Tibial nerve (tissue), 4 donors: ENCODE results near the gene C2orf76. TPM values are rescaled to one million over a fixed set of nuclear protein-coding genes. Genes with fewer than 3 reads are reported as not detected.

ENCODE experiments used
- DNase-seq, 2 donors: peaks; one replicate each; pipeline ENCODE4 v3.0.0-alpha.2; 2019; ENCODE audit warnings: low spot score in 2 of 2
- H3K27ac ChIP-seq, 4 donors: fragments of 200-600 bp; sonication (generic) in 3 of 4; one replicate each; pipeline ENCODE4 v1.5.1; 2017 to 2019; ENCODE audit warnings: mild to moderate bottlenecking in 1 of 4
- H3K27me3 ChIP-seq, 2 donors: fragments of 200-600 bp; sonication (generic) in 1 of 2; one replicate each; pipeline versions ENCODE4 v1.5.1 to v1.6.0; 2017 to 2019
- H3K36me3 ChIP-seq, 3 donors: fragments of 200-600 bp; sonication (generic); one replicate each; pipeline ENCODE4 v1.5.1; 2018 to 2019
- H3K4me1 ChIP-seq, 4 donors: fragments of 200-600 bp; sonication (generic) in 3 of 4; one replicate each; pipeline ENCODE4 v1.5.1; 2017 to 2019
- H3K4me3 ChIP-seq, 4 donors: fragments of 200-600 bp; sonication (generic) in 3 of 4; one replicate each; pipeline ENCODE4 v1.5.1; 2017 to 2019; ENCODE audit warnings: mild to moderate bottlenecking in 1 of 4, moderate library complexity in 1 of 4
- H3K9me3 ChIP-seq, 4 donors: fragments of 200-600 bp; sonication (generic) in 3 of 4; one replicate each; pipeline ENCODE4 v1.5.1; 2017 to 2019
- EP300 ChIP-seq, 2 donors: sonication (generic); formaldehyde crosslinking; IDR thresholded peaks; one replicate each; pipeline ENCODE4 v1.6.1; 2017; ENCODE audit warnings: antibody characterized with exemption in 2 of 2, mild to moderate bottlenecking in 1 of 2
- POLR2A ChIP-seq, 2 donors: fragments of 450-650 bp; IDR thresholded peaks; one replicate each; pipeline ENCODE4 v1.6.1; 2017; ENCODE audit warnings: antibody characterized with exemption in 2 of 2, mild to moderate bottlenecking in 2 of 2, moderate library complexity in 2 of 2
- WGBS, 2 donors: methylation state at CpG; one replicate each; pipeline ENCODE4 v1.1.5; 2018; 5-methylcytosine and 5-hydroxymethylcytosine counted together
- total RNA-seq, 4 donors: library from RNA; depleted of rRNA; stranded (reverse); fragments of >200 nt; gene quantifications; one replicate each; pipeline ENCODE4 v1.1.0, GENCODE V29; 2016
- TF ChIP-seq, protein P1 (sequence below), 5 experiments: fragments of 200-600 bp in 3 of 5; fragments of 450-650 bp in 2 of 5; sonication (generic) in 3 of 5; IDR thresholded peaks; one replicate each; pipeline ENCODE4 v1.5.1; 2016 to 2019; ENCODE audit warnings: antibody characterized with exemption in 5 of 5, mild to moderate bottlenecking in 3 of 5, moderate library complexity in 2 of 5

C2orf76 gene
- total RNA-seq, 4 donors from 2014 or later = 1.4 to 14.2 (median 9.4) TPM

DNA sequence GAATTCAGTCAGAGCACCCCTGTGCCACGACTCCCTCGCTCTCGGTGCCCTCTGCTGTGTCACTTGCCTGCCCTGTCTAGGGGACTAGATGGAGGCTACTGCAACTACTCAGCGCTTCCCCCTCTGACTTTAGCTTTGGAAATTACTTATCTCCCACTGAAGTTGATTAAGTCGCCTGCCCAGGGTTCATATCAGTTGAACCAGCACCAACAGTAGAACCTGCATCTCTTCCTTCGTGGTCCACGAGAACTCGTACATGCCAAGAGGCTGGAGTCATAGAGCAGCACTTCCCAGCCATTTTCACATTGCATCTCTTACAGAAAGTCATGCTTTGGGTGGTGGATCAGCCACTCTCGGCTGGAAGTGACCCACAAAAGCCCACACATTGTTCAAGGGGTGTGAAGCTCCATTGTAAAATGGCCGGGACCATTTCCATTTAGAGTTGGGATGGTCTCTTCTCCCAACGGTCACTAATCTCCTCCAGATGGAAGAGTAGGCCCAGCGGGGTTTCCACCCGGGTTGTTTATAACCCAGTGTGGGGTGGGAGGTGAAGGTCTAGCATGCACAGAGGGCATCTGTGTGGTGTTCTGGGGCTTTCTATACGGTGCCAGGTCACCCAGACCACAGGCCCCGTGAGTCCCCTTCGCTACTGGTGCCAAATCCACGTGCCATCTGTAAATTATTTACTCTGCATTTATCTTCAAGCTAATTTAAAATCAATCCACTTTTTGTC lies 105.0 kb downstream of the C2orf76 start:
- 76 to 82% methylated on average over 17 of the region's 17 CpGs for WGBS, 2 donors
- H3K9me3 ChIP-seq = no peaks in the 10 kb centered on the region

DNA sequence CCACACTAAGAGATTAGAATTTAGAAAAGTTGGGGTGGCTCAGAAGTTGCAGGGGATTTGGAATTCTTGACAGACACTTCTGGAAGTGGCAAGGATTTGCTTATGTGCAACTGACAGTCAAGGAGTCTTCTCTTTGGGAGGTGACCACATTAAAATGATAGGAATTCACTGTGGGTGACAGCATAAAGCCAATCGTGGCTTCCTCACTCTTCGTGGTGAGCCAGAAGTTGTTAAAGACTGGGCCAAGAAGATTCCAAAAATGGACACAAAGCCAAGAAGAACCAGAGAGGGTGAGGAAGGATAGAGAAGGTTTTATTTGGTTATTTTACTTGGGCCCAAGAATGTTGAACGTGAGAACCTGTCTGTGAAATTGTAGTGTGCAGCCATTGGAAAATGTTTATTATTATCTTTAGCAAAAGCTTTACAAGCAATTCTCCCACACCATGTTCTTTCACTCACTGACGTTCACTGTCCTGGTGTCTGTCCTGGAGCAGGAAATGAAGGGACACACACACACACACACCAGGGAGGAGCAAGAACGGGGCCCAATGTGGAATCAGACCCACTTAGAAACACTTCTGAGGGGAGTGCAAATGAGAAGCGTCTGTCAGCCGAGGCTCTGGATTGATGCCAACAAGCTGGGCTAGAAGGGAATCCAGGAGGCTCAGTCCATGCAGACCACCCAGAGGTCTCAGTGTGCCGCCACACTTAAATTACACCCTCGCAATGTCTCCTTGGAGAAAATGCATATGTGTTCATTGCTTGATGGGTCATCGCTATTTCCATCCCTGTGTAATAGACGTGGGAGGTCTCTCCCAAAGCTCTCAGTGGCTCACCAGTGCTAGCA lies 105.8 kb downstream of the C2orf76 start:
- Histone ChIP-seq H3K36me3 (peaks cover 0 to 6% (median 0%) of the 10 kb centered on the region in 3 donors), H3K27ac (no peak overlapping the region), H3K4me3 (no peak overlapping the region), H3K9me3 (no peaks in the 10 kb centered on the region), H3K4me1 (peaks cover 0 to 17% (median 6%) of the 10 kb centered on the region in 4 donors), H3K27me3 (no peaks in the 10 kb centered on the region)
- 64 to 69% methylated on average over 11 of the region's 11 CpGs for WGBS, 2 donors
- DNase-seq = no peak
- TF ChIP-seq POLR2A (IDR thresholded peaks at IDR 0.05) (no peak), EP300 (IDR thresholded peaks at IDR 0.05) (no peak)

More for the DNA sequence above, 105.0 kb downstream of the C2orf76 start:
- peaks cover 0 to 10% (median 4%) of the 10 kb centered on the region in 4 donors for H3K4me1 ChIP-seq
- no peak for DNase-seq
- H3K27ac ChIP-seq = no peak overlapping the region
- no peaks in the 10 kb centered on the region for H3K27me3 ChIP-seq
- H3K36me3 ChIP-seq = peaks cover 0 to 6% (median 0%) of the 10 kb centered on the region in 3 donors
- H3K4me3 ChIP-seq = no peak overlapping the region
- TF ChIP-seq, protein P1, sequence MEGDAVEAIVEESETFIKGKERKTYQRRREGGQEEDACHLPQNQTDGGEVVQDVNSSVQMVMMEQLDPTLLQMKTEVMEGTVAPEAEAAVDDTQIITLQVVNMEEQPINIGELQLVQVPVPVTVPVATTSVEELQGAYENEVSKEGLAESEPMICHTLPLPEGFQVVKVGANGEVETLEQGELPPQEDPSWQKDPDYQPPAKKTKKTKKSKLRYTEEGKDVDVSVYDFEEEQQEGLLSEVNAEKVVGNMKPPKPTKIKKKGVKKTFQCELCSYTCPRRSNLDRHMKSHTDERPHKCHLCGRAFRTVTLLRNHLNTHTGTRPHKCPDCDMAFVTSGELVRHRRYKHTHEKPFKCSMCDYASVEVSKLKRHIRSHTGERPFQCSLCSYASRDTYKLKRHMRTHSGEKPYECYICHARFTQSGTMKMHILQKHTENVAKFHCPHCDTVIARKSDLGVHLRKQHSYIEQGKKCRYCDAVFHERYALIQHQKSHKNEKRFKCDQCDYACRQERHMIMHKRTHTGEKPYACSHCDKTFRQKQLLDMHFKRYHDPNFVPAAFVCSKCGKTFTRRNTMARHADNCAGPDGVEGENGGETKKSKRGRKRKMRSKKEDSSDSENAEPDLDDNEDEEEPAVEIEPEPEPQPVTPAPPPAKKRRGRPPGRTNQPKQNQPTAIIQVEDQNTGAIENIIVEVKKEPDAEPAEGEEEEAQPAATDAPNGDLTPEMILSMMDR (IDR thresholded peaks at IDR 0.05) = no peak
- TF ChIP-seq EP300 (IDR thresholded peaks at IDR 0.05) (no peak), POLR2A (IDR thresholded peaks at IDR 0.05) (no peak)

DNA sequence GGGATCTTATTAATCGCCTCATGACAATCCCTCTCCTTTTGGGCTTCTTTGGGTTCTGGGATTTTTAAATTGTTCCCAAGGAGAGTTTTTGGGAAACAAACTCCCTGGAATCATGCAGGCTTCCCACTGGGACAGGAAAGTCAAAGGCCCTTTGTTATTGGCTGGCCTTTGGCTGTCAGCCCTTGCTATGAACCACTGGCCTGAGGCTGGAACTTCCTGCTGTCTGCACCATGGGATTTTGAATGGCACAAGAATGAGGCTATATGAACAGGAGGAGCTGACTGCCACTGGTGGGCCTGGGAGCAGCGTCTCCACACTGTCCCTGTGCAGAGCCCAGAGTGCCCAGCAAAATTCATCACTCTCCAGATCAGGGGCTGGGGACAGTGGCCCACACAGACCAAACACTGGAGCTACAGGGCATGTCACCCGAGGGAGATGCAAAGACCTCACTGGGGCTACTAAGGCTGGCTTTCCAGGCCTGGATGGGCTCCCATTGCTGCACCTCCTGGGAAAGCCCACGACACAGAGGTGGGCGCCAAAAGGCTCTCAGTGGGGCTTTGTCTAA lies 107.3 kb downstream of the C2orf76 start:
- no peak for DNase-seq
- 58 to 72% methylated on average over 3 to 5 of the region's 5 CpGs for WGBS, 2 donors
- no peaks in the 10 kb centered on the region for H3K9me3 ChIP-seq
- peaks cover 0 to 6% (median 0%) of the 10 kb centered on the region in 3 donors for H3K36me3 ChIP-seq
- no peak overlapping the region for H3K4me3 ChIP-seq
- no peaks in the 10 kb centered on the region for H3K27me3 ChIP-seq
- H3K4me1 ChIP-seq = peaks cover 0 to 21% (median 6%) of the 10 kb centered on the region in 4 donors
- no peak for TF ChIP-seq EP300 (IDR thresholded peaks at IDR 0.05)
- TF ChIP-seq, protein P1 (IDR thresholded peaks at IDR 0.05) = no peak
- no peak for TF ChIP-seq POLR2A (IDR thresholded peaks at IDR 0.05)
- peak overlapping the region in 2 of 4 donors; percentile 3 to 43 for H3K27ac ChIP-seq

DNA sequence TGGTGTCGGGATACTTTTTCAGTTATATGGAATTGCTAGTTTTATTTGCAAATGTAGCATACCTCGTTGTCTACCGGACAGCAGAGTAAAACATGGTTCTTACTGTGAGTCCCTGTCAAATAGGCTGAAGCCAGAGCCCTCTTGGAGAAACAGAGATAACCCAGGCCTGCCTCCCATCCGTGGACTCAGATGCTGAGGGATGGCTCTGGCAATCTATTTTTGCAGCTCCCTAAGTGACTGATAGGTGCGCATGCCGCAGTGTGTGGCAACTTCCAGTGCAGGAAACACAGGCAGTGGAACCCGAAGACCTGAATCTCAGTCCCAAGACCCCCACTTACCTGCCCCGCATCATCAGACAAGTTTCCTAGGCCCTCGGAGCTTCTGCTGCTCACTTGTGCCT lies 109.4 kb downstream of the C2orf76 start:
- Histone ChIP-seq H3K27me3 (no peaks in the 10 kb centered on the region), H3K27ac (no peak overlapping the region), H3K36me3 (peaks cover 0 to 6% (median 0%) of the 10 kb centered on the region in 3 donors), H3K4me1 (peaks cover 0 to 21% (median 6%) of the 10 kb centered on the region in 4 donors), H3K4me3 (no peak overlapping the region), H3K9me3 (no peaks in the 10 kb centered on the region)
- WGBS, 2 donors = 94 to 96% methylated on average over 9 of the region's 9 CpGs
- TF ChIP-seq, protein P1 (IDR thresholded peaks at IDR 0.05) = no peak
- no peak for TF ChIP-seq POLR2A (IDR thresholded peaks at IDR 0.05)
- TF ChIP-seq EP300 (IDR thresholded peaks at IDR 0.05) = no peak
- no peak for DNase-seq

DNA sequence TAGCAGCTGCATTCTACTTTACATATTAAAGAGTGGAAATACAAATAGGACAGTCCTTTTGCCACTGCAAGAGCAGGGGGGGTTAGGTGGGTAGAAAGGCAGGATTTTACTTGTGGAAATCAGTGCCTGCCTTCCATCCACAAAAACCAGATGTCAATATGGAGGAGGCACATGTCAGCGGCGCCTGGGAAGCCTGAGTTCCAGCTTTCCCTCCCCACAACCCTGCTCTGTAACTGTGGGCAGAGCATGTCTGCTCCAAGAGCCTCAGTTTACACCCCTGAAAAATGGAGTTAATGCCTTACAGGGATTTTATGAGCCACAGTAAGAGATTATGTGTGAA lies 110.1 kb downstream of the C2orf76 start:
- Histone ChIP-seq H3K4me3 (no peak overlapping the region), H3K36me3 (peaks cover 0 to 6% (median 0%) of the 10 kb centered on the region in 3 donors), H3K9me3 (no peaks in the 10 kb centered on the region), H3K4me1 (peaks cover 0 to 21% (median 6%) of the 10 kb centered on the region in 4 donors), H3K27me3 (no peaks in the 10 kb centered on the region), H3K27ac (peak overlapping the region in 1 of 4 donors; percentile 8)
- DNase-seq = no peak
- WGBS, 2 donors = 82 to 85% methylated on average over 2 of the region's 2 CpGs
- TF ChIP-seq, protein P1 (IDR thresholded peaks at IDR 0.05) = no peak
- TF ChIP-seq EP300 (IDR thresholded peaks at IDR 0.05) = no peak
